Measurements from ENCODE around the gene WDR86.
A peak's percentile ranks its signal among the peaks of the same experiment; 100 is the strongest.

The WDR86 gene

DNA sequence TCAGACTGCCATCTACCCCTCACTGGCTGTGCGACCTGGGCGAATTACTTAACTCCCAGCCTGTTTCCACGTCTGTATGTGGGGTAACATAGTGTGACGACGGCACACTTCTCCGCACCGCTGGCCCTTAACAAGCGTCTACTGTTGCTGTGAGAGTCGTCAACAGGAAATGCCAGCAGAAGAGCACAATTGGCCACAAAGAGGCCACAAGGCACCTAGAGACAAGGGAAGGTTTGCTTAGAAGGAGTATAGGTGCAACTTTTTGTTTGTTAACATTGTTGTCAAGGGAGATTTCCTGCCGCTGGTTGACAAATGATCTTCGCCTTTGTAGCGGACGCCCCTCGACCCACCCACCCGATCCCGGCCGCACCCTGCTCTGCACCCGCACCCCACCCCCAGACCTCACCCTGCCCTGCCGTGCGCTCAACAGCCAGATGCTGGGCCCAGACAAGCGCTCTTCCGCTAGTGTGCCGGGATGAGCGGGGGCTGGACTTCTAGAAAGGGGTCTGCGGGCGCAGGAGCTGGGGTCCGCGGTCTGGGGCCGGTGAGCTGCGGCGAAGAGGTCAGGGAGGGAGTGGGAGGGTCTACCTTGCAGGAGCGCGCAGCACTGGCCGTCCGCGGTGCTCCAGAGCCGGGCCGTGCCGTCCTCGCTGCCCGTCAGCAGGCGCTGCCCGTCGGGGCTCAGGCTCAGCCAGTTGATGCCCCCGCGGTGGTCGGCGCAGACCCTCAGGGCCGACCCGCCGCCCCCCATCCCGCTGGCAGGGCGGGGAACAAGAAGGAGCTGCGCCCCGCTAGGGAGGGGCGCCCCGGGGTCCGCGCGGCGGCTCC is 785 bp downstream of the WDR86 start:
- DNase-seq (ENCODE audit: low spot score) = no peak
- no peak for FAIRE-seq

DNA sequence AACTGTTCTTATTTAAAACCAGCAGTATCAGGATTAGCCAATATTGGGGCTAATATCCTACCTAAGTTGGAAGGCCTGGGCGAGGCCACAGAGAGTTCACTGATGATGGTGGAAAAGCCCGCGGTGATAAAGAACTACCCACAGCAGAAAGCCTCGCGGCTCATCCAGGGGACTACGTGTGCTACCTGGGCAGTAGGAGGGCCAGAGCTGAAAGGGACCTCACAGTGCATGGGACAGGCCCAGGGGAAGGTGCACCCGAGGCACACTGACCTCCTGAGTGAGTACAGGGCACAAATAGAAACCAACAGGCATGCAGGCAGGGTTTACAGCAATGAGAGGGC is 1.4 kb downstream of the WDR86 start:
- FAIRE-seq = no peak
- no peak for DNase-seq (ENCODE audit: low spot score)

DNA sequence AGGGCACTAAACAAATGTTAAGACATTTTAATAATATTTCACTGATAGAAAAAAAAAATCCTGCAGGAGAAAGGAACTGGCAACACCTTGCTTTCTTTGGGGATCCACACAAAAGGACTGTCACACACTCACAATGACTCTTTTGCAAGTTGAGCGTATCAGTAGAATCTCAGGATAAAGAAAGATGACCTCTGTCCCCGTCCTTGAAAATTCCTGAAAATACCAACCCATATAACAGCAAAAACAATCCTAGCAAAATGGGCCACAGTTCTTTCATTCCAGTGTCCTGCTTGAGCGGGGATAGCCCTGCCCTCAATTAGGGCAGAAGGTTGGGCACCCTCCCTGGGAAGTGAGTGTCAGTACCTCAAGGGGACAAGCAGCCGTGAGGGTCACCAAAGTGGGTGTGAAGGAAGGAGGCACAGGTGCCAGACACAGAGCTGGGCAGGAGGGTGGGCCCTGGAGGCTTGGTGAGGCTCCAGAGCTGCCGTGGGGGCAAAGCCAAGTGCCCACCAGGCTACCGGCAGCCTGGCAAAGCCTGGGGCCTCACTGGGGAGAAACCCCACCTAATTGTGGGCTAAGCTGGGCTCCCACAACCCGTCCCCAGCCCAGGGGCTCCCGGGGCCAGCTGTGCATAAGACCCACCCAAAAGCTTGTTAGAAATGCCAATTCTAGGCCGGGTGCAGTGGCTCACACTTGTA is 2.8 kb downstream of the WDR86 start:
- DNase-seq (ENCODE audit: low spot score) (no peak), FAIRE-seq (no peak)

DNA sequence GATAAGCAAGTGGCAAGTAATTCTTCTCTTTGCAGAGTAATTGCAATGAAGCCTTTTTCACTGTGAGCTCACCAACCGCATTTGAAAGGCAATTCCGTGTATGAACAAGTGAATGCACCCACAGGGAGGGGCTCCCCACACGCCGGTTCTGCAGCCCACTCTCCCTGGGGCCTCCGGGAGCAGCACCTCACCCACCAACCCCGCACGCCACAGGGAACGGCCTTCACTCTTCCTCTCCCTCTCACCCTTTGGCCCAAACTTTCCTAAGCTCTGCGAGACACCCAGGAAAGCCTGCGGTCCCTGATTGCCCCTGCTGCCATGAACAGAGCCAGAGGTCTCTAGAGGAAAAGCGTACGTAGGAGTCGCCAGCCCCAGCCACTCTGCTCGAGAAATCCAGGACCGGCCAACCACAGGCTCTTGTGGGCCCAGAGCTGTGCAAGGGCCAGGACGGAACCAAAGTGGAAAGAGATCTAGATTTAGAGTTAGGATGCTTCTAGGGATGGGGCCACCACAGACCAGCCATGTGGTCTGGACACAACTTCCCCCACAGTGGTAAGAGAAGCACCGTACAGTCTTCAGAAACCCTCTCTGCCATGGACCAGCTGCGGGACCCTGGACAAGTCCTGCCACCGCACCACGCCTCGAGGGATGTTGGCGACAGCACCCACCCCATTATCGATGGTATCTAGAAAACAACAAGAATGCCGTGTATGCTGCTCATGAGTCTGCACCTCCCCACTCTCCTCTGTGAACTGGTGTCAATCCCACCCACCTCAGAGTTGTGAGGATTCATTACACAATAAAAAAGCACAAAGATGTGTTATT is 3.6 kb downstream of the WDR86 start:
- DNase-seq (ENCODE audit: low spot score) = no peak
- no peak for FAIRE-seq

DNA sequence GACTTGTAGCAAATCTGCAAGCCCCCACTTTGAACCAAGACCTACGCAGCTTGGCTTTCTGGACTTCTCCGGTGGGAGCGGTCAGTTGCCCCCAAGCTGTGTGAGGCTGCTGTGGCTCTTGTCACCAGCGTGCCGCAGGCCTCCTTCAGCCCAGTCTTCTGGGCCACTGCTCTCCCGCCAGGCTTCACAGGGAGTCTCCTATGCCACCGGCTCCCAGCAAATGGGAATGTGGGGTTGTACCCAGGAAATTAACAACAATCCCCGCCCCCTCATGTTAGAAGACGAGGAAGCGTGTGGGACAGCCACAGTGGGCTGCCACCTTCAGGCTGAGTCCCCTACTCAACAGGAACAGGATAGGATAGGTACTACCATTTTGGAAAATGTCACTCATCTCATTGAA is 4.2 kb downstream of the WDR86 start:
- FAIRE-seq (no peak), DNase-seq (ENCODE audit: low spot score) (no peak)

DNA sequence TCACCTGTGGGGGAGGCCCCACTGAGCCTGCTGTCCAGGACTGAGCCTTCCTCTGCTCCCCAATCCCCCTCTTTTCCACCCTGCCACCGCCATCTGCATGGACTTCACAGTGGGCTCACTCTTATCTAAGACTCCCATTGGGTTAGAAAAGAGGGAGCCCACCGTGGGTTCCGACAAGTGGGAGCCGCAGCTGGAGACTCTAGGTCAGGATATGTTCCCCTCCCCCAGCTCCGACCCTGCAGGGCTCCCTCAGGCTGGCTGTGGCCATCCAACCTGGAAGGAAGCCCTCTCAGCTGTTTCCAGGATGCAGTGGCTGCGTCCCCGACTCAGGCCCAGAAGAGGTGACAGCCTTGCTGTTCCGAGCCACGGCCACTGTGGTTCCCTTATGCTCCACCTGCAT is 4.8 kb downstream of the WDR86 start:
- DNase-seq (ENCODE audit: low spot score) = no peak
- no peak for FAIRE-seq

DNA sequence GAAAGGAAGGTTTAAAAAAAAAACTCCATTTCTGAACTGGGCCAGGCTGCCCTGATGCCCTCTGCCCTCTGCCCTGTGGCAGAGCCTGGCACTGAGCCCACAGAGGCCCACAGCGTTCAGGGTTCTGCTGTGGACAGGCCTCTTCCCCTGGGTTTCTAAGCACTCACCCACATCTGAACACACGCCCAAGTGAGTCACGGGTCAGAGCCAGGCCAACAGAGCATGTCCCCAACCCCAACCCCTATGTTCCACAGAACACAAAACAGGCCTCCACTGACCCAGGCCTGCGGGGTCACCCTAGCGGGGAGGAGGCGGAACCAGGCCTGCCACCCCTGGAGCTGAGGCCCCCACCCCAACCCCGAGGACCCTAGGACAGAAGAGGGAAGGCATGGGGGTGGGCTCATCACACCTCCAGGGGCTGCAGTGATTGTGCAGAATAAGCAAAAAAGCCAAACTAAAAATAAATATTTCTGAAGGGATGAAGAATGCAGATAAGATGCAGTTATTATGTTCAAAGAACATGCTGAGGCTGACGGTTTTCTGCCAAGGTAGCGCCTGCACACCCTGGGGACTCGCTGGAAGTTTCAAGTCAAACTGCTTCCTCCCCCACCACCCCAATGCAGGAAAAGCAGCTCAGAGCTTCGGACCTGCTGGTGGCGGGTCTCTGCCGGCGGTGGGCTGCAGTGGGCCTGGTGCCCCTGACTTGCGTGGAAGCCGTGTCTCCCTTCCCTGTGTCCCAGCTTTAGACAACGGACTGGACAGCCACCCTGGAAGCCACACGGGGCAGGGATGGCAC is 5.4 kb downstream of the WDR86 start:
- DNase-seq (ENCODE audit: low spot score) (peak; percentile 49), FAIRE-seq (no peak)

DNA sequence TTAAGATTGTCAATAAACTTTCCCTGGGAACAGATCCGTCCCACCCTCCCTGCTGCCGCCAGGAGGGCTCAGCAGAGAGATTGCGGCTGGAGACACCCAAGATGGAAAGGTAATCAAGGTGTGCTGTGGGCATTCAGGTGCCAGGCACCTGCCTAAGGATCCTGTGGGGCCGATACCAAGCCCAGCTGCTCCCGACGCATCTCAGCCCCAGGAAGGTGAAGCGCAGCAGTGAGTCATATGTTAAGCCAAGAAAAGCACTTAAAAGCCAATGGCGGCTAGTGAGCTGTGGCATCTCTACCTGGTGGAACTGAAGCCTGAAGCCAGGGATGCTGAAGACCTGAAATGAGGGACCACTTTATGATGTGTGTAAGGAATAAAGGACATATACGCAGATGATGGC is 6.1 kb downstream of the WDR86 start:
- no peak for FAIRE-seq
- DNase-seq (ENCODE audit: low spot score) = no peak

DNA sequence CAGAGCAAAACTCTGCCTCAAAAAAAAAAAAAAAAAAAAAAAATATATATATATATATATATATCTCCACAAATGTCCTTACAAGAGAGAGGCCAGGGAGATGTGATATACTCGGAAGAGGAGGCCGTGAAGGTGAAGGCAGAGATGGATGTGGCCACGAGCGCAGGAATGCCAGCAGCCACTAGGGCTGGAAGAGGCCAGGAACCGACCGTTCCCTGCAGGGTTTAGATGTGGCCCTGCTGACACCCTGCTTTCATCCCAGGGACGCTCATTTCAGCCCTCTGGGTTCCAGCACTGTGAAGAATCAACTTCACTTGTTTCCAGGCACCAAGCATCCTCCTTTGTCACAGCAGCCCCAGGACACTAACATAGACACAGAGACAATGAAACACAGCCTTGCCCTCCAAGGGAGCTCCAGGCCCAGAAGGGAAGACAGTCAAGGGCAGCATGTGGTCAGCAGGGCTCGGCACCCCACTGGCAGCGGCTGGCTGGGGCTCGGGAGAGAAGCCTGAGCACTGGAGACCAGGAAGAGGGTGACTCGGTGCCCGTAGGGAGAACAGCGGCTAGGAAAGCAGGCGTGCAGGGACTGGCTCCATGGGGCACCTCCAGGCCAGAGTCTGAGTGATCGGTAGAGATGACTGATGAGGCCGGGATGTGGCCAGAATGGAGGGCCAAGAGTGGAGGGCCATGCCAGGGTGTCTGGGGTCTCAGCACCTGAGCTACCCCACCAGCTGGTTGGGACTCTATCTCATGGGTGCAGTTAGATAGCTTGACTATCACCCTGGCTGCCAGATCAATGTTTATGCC is 7.6 kb downstream of the WDR86 start:
- no peak for FAIRE-seq
- no peak for DNase-seq (ENCODE audit: low spot score)

DNA sequence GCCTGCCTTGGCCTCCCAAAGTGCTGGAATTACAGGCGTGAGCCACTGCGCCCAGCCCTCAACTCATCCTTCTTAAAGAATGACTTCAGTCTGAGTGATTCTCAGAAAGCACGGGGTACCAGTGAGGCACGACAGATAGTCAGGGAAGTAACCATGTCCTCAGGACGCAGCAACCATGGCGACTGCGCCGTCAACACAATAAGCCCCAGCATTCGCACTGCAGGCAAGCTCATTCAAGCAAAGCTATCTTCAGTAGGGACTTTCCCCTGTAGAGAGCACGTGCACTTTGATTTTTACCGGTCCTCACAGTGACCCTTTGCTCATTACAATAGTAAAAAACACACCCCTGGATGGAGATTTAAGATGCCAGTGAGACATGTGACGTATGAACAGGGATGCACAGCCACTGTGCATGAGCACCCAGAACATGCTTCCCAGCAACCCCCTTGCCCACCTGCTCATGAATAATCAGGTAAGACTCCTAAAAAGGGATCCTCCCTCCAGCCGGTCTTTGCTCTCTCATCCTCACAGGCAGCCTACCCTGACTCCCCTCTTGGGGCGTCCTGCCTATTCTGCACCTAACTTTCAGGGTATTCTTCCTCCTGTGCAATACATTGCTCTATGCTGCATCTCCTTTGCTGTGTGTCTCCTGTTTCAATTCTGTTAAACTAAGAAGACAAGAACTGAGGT is 9.1 kb downstream of the WDR86 start:
- DNase-seq (ENCODE audit: low spot score) = peak; percentile 74

DNA sequence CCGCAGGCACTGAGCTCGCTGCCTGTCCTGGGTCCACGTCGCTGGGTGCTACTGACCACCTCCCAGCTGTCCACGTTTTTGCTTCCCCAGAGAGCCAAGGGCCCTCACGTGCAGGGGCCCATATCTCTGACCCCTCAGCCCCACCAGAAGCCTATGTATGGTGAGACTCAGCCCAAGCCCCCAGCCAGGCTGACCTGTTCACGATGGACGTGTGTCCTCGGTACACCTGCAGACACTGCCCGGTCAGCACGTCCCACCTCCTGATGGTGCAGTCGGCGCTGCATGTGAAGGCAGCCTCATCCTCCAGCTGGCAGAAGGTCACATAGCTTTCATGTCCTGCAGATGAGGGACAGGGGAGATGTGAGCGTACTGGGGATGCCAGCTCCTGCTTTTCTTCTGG is 9.9 kb downstream of the WDR86 start:
- DNase-seq (ENCODE audit: low spot score) (no peak), FAIRE-seq (no peak)

More for the DNA sequence above, 9.1 kb downstream of the WDR86 start:
- no peak for FAIRE-seq

DNA sequence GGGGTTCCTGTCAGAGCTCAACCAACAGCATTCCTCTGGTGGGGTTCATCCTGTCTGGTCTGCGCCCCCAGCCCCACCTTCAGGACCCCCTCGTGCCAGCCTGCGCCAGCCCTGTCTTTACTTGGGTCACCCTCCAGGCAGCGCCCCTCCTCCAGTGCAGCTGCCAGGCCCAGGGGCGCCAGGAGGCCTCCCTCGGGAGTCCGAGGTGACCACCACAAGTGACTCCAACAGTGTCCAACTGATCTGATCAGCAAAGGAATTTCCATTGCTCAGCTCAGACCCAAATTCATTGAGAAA is 10.6 kb downstream of the WDR86 start:
- no peak for FAIRE-seq
- no peak for DNase-seq (ENCODE audit: low spot score)

DNA sequence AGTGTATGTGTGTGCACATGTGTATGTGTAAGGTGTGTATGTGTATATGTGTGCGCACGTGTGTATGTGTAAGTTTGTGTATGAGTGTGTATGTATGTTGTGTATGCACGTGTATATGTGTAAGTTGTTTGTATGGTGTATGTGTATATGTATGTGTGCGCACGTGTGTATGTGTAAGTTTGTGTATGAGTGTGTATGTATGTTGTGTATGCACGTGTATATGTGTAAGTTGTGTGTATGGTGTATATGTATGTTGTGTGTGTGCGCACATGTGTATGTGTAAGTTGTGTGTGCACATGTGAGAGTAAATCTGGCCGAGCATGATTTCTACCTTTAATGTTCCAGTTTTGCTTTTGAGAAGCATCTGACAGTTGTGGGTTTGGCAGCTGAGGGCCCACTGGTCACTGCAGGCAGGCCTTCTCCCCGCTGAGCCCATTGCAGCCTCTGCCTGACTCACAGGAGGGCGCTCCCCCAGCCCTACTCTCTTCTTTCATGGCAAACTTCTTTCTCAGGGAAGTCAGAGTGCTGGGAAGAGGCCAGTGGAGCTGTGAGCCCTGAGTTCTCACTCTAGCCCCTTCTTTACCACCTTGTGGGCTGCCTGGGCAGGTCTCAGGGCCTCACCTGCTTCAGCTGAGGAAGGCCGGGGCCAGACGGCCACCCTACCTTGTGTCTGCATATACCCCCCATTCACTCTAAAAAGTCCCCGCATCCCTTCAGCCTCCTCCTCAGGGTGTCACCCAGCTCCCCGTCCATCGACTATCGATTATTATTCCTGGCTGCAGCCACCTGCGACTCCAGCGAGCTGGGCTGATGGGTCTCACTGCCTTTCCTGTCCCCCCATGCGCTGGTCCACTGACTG is 11.2 kb downstream of the WDR86 start:
- DNase-seq (ENCODE audit: low spot score) (no peak), FAIRE-seq (no peak)

DNA sequence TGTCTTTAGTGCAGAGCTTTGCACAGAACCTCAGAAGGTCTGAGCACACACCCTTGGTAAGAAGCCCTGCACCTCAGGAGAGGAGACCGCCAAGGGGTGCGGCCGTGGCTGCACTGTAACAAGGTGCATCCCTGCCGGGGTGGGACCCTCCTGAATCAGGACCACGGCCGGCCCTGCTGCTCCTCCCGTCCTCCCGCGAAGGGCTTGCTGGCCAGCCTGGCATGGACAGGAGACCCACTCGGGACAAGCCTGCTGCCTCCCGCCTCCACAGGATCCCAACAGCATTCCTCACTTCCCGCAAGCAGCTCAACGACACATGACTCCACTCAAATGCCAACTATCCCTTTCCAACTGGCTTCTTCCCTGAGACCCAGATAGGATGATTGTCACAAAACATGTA is 12.8 kb downstream of the WDR86 start:
- FAIRE-seq = no peak
- DNase-seq (ENCODE audit: low spot score) = no peak

DNA sequence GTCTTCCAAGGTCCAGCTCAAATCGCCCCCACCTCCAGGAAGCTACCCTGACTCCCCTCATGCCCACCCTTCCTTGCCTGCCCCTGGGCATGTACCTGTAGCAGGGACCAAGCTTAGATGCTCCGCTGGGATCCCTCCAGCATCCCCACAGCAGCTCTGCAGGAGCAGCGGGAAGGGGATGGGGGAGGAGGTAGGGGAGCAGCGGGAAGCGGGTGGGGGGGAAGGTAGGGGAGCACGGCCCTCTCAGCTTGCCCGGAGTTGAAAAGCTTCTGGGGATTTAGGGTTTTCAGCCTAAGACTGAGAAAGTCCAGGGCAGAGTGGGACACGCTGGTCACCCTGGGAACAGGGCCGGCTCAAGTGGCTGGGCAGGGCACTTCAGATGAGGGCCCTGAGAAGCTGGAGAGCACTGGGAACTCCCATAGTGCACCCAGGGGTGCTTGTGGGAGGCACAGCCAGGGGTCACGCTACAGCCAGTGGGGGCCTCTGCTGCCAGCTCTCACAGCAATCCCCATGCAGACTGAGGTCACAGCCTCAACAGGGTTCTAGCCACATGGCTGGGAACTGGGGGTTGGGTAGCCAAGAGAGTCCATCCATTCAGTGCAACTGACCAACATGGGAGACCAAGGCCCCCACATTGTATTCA is 13.4 kb downstream of the WDR86 start:
- DNase-seq (ENCODE audit: low spot score) (no peak), FAIRE-seq (no peak)

DNA sequence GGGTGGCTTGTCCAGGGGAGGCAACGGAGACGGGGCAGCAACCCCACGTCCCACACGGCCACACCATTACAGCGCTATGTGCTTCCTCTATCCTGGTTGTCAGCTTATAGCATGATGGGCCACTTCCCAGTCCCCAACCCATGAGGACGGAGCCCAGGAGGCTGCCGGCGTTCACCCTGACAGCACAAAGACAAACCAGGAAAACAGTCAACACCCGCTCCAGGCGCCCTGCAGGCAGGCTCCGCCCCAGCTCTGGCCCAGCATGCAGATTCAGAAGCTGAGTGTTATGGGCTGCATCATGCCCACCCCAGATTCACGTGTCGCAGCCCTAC is 14.8 kb downstream of the WDR86 start:
- no peak for FAIRE-seq
- no peak for DNase-seq (ENCODE audit: low spot score)

DNA sequence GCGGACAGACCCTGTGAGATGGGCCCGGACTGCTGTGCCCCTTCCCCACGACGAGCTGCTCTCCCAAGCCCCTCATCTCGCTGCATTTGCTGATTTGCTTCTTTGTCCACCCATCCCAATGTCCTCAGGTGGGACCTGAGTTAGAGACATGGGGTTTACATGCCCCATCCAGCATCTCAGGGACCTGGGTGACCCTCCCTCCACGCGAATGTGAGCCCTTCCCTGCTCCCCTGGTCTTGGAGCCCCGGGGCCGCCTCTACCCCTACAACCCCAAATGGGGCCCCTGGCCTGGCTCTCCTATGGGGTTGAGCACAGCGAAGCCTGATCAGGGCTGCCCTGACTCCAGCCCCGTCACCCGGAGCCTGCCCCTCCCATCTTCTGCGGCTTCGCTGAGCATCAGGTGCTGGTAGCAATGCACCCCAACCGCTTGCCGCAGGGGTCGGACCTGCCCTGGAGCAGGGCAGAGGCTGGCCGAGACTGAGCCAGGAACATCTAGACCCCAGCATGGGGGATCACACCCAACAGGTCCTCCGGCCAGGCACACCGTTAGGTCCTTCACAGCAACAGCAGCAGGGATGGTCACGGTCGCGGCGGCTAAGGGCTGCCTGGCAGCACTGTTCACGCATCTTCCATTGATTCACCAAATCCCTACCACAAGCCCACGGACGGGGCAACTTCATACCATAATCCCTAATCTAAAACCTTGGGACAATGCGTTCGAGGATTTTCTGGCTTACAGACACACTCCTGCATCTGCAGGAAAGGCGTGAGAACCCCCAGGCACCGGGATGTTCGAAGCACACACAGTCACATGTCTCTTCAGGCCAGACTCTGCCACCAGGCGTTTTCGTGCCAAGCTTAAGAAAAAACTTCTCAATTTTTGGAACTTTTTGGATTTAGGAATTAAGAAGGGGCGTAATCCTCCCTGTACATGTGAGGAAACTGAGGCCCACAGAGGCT is 15.5 kb downstream of the WDR86 start:
- FAIRE-seq = no peak
- DNase-seq (ENCODE audit: low spot score) = no peak

Data from RCC 7860 (cell line).